Body of pancreas (tissue), 4 donors: Measurements from ENCODE around the gene GCNA. TPM values are rescaled to one million over a fixed set of nuclear protein-coding genes. Genes with fewer than 3 reads are reported as not detected.
"Not testable (repeated sequence)": the region's sequence is repeated elsewhere in the genome, so short reads cannot be mapped to it uniquely, and the experiment has no call there.

Experiments used
- ATAC-seq: fragments of 150-250 bp; one replicate; pipeline ENCODE4 v1.9.1; 2016
- DNase-seq, 4 donors: peaks; one replicate each; pipeline ENCODE4 v3.0.0-alpha.2; 2019
- H3K27ac ChIP-seq, 4 donors: fragments of 200-600 bp; sonication (generic); 1 replicate in 3 of 4; 2 replicates in 1 of 4; pipeline versions ENCODE4 v1.5.1 to v1.6.1; 2016 to 2019; ENCODE audit warnings: mild to moderate bottlenecking in 1 of 4, mixed read lengths in 1 of 4, moderate library complexity in 1 of 4
- H3K27me3 ChIP-seq, 2 donors: fragments of 200-600 bp; sonication (generic); one replicate each; pipeline ENCODE4 v1.6.0; 2016; ENCODE audit warnings: mild to moderate bottlenecking in 1 of 2
- H3K36me3 ChIP-seq, 2 donors: fragments of 200-600 bp; sonication (generic); replicated peaks in 1 of 2; 2 replicates each; pipeline ENCODE4 v1.5.1; 2016; ENCODE audit warnings: low read depth in 2 of 2; ENCODE audit not compliant: insufficient read depth in 1 of 2
- H3K4me1 ChIP-seq: fragments of 200-600 bp; sonication (generic); one replicate; pipeline ENCODE4 v1.6.0; 2016
- H3K4me3 ChIP-seq, 2 donors: fragments of 200-600 bp; sonication (generic); 1 replicate in 1 of 2; 2 replicates in 1 of 2; pipeline ENCODE4 v1.5.1; 2016 to 2019
- H3K9me3 ChIP-seq, 3 donors: fragments of 200-600 bp; sonication (generic); 1 replicate in 2 of 3; 2 replicates in 1 of 3; pipeline ENCODE4 v1.5.1; 2016
- POLR2A ChIP-seq, 3 donors: fragments of 450-650 bp; IDR thresholded peaks; one replicate each; pipeline ENCODE4 v1.6.1; 2016; ENCODE audit warnings: antibody characterized with exemption in 3 of 3, mild to moderate bottlenecking in 2 of 3
- WGBS, 2 donors: methylation state at CpG; one replicate each; pipeline ENCODE4 v1.1.5; 2017; 5-methylcytosine and 5-hydroxymethylcytosine counted together
- intact Hi-C: fragments of 100-400 bp; cut with DNase I; formaldehyde crosslinking; loops from one replicate; pipeline ENCODE4 v1.15.1; 2023
- total RNA-seq, 2 donors: library from RNA; depleted of rRNA; stranded (reverse); fragments of >200 nt; gene quantifications; one replicate each; pipeline ENCODE4 v1.1.0, GENCODE V29; 2016
- TF ChIP-seq, protein P1 (sequence below), 7 experiments: fragments of 450-650 bp in 4 of 7; fragments of 200-600 bp in 3 of 7; sonication (generic) in 3 of 7; IDR thresholded peaks; one replicate each; pipeline ENCODE4 v1.5.1; 2016 to 2019; ENCODE audit warnings: antibody characterized with exemption in 7 of 7

GCNA gene
- total RNA-seq, 2 donors from 2014 or later = 3.6 to 6.9 TPM

DNA sequence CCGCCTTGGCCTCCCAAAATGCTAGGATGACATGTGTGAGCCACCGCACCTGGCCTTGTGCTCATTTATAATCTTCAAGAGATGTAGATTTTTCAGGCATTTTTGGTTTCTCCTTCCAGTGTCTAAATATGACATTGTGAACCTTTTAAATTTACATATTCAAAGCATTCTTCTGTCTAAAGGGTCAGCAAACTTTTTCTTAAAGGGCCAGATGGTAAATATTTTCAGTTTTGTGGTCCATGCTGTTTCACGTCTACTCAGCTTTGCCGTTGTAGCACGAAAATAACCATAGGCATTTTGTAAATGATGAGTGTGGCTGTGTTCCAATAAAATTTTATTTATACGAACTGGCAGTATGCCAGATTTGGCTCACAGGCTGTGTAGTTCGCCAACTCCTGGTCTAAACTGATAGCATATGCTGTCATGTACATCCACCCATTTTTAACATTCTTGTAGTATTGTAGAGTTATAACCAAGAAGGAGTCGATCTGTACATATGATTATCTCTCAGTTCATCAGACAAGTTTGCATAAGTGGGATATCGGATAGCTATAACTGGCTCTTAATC is 12.7 kb upstream of the GCNA start:
- intact Hi-C loops = no loop called here
- H3K4me3 ChIP-seq = no peak overlapping the region
- no peak for ATAC-seq
- no peak overlapping the region for H3K27ac ChIP-seq
- no peaks in the 10 kb centered on the region for H3K4me1 ChIP-seq
- H3K27me3 ChIP-seq = no peaks in the 10 kb centered on the region
- H3K9me3 ChIP-seq = no peaks in the 10 kb centered on the region
- no peak for DNase-seq
- 56 to 62% methylated on average over 9 of the region's 9 CpGs for WGBS, 2 donors
- peaks cover 0 to 22% of the 10 kb centered on the region in 2 donors for H3K36me3 ChIP-seq
- TF ChIP-seq POLR2A (IDR thresholded peaks at IDR 0.05) = no peak
- TF ChIP-seq, protein P1, sequence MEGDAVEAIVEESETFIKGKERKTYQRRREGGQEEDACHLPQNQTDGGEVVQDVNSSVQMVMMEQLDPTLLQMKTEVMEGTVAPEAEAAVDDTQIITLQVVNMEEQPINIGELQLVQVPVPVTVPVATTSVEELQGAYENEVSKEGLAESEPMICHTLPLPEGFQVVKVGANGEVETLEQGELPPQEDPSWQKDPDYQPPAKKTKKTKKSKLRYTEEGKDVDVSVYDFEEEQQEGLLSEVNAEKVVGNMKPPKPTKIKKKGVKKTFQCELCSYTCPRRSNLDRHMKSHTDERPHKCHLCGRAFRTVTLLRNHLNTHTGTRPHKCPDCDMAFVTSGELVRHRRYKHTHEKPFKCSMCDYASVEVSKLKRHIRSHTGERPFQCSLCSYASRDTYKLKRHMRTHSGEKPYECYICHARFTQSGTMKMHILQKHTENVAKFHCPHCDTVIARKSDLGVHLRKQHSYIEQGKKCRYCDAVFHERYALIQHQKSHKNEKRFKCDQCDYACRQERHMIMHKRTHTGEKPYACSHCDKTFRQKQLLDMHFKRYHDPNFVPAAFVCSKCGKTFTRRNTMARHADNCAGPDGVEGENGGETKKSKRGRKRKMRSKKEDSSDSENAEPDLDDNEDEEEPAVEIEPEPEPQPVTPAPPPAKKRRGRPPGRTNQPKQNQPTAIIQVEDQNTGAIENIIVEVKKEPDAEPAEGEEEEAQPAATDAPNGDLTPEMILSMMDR (IDR thresholded peaks at IDR 0.05) = no peak

DNA sequence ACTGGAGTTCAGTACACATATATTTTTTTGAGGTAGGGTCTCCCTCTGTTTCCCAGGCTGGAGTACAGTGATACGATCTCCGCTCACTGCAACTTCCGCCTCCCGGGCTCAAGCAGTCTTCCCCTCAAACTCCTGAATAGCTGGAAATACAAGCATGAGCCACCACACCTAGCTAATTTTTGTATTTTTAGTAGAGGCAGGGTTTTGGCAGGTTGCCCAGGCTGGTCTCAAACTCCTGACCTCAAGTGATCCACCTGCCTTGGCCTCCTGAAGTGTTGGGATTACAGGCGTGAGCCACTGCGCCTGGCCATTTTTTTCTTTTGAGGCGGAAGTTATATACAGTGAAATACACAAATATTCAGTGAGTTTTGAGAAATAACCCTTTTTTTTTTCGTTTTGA is 6.8 kb upstream of the GCNA start:
- H3K4me1 ChIP-seq, DNase-seq, H3K27me3 ChIP-seq, H3K4me3 ChIP-seq, ATAC-seq, H3K27ac ChIP-seq, H3K9me3 ChIP-seq, H3K36me3 ChIP-seq: not testable (repeated sequence)
- 87 to 88% methylated on average over 5 to 7 of the region's 8 CpGs for WGBS, 2 donors
- intact Hi-C loops = loop anchor here (10.0 kb wide), 1 partner anchor 167 kb away; no protein-coding TSS in a partner anchor

DNA sequence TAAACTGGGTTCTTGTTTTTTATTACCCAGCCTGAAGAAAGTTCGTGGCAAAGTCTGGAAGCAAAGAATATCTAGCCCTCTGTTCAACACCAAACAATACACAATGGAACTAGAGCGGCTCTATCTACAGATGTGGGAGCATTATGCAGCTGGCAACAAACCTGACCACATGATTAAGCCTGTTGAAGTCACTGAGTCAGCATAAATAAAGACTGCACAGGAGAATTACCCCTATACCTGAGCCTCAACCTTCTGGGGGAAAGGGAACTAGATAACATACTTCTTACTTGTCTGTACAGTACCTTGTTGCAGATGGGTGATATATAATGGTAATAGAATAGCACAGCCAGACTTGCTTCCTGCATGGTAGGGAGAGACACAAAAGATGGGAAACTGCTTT is 4.6 kb upstream of the GCNA start:
- no peak for DNase-seq
- H3K9me3 ChIP-seq = no peaks in the 10 kb centered on the region
- 77 to 83% methylated on average over 2 of the region's 2 CpGs for WGBS, 2 donors
- peaks cover 0 to 4% of the 10 kb centered on the region in 2 donors for H3K36me3 ChIP-seq
- no peaks in the 10 kb centered on the region for H3K27me3 ChIP-seq
- no peak for ATAC-seq
- no peaks in the 10 kb centered on the region for H3K4me1 ChIP-seq
- no peak overlapping the region for H3K4me3 ChIP-seq
- no peak overlapping the region for H3K27ac ChIP-seq
- TF ChIP-seq, protein P1 (IDR thresholded peaks at IDR 0.05) = no peak
- TF ChIP-seq POLR2A (IDR thresholded peaks at IDR 0.05) = no peak
- intact Hi-C loops = loop anchor here (10.0 kb wide), 1 partner anchor 169 kb away; no protein-coding TSS in a partner anchor

DNA sequence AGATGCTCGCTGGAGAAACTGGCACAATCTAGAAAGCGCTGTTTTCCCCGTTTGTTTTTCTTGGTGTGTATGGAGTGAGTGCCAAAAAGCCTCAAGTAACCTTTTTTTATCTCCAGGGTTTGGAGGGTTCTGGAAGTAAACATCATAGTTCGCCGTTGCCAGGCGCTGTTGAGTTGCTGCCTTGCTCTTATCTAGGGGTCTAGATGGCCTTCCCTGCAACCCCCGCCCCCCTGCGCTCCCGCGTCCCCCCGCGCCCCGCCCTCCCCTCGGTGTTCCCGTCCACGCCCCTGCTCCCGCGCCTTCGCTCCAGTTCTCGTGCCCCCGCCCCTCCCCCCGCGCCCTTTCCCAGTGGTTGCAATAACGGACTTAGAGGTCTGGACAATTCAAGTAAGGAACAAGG is 555 bp upstream of the GCNA start:
- 87 to 93% methylated on average over 12 to 24 of the region's 24 CpGs for WGBS, 2 donors
- Histone ChIP-seq H3K36me3 (peaks cover 0 to 2% of the 10 kb centered on the region in 2 donors), H3K4me3 (no peak overlapping the region), H3K27me3 (no peaks in the 10 kb centered on the region), H3K4me1 (no peaks in the 10 kb centered on the region), H3K27ac (no peak overlapping the region), H3K9me3 (no peaks in the 10 kb centered on the region)
- TF ChIP-seq, protein P1 (IDR thresholded peaks at IDR 0.05) = no peak
- no peak for TF ChIP-seq POLR2A (IDR thresholded peaks at IDR 0.05)
- intact Hi-C loops = loop anchor here (10.0 kb wide), 1 partner anchor 173 kb away; no protein-coding TSS in a partner anchor
- no peak for DNase-seq
- no peak for ATAC-seq

DNA sequence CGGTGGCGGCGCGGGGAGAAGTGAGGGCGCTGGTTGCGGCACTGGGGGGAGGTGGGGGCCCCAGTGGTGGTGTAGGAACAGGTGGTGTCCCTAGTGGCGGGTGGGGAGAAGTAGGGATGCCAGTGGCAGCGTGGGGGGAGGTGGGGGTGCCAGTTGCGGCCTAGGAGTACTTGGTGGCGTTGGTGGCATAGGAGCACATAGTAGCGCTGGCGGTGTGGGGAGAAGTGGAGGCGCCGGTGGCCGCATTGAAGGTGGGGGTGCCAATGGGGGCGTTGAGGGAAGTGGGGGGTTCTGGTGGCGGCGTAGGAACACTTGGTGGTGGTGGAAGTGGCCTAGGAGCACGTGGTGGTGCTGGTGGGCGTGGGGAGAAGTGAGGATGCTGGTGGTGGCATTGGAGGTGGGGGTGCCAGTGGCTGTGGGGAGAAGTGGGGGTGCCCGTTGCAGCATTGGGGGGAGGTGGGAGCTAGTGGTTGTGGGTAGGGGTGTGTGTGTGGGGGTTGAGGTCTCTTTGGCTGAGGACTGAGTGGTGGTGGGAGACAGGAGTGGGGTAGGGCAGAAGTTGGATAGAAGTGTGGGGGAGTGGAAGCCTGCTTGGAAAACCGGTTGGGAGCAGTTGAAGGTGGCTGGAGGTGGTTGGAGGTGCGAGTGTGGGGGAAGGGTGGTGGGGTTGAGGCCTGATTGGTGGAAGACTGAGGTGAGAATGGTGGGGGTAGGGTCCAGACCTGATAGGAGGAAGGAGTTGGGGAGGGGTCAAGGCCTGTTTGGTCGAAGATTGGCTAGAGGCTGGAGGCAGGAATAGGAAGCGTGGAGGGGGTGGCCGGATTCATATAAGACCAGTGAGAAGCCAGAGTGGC is 1.1 kb downstream of the GCNA start:
- Histone ChIP-seq H3K9me3 (no peaks in the 10 kb centered on the region), H3K36me3 (no peaks in the 10 kb centered on the region), H3K4me3 (no peak overlapping the region), H3K27me3 (no peaks in the 10 kb centered on the region), H3K27ac (no peak overlapping the region), H3K4me1 (no peaks in the 10 kb centered on the region)
- ATAC-seq = no peak
- 93 to 94% methylated on average over 13 to 15 of the region's 26 CpGs for WGBS, 2 donors
- TF ChIP-seq POLR2A (IDR thresholded peaks at IDR 0.05) = no peak
- TF ChIP-seq, protein P1 (IDR thresholded peaks at IDR 0.05) = no peak
- DNase-seq = no peak
- intact Hi-C loops = loop anchor here (10.0 kb wide), 1 partner anchor 175 kb away; no protein-coding TSS in a partner anchor
